Measurements from ENCODE around the gene ATP2A1. TPM values are rescaled to one million over a fixed set of nuclear protein-coding genes. Genes with fewer than 3 reads are reported as not detected.

ATP2A1 gene
- total and polyA plus RNA-seq, 2 of the 4 experiments (the other 2 are of a cell fraction) = under 0.01 to 0.63 TPM

DNA sequence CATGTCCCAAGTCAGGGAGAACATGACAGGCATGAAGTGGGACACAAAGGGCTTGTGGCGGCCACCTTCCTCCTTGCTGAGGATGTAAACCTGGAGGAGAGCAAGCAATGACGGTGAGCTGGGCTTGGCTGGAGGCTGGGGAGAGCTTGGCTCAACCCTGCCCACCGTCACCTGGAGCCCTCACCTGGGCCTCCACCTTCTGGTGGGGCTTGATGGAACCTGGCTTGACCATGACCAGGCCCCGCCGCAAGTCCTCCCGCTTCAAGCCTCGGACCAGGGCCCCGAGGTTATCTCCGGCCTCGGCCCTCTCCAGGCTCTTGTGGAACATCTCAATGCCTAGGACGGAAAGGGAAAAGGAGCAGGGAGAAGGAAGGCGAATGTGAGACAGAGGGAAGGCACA lies 34.5 kb upstream of the ATP2A1 start:
- Histone ChIP-seq H3K23ac (ENCODE audit: low read depth, low read length) (no peak overlapping the region), H2BK120ac (ENCODE audit: low read depth, low read length) (no peak overlapping the region), H3K4ac (ENCODE audit: low read depth, low read length) (no peak overlapping the region), H2AK5ac (ENCODE audit: low read depth, low read length) (no peak overlapping the region), H3K27ac (ENCODE audit: insufficient read depth, low read length) (no peak overlapping the region), H3K4me3 (ENCODE audit: insufficient read depth, low read depth, low read length) (no peak overlapping the region), H3K36me3 (ENCODE audit: control insufficient read depth, insufficient read depth, low read length) (peaks cover 39% of the 10 kb centered on the region), H4K20me1 (ENCODE audit: insufficient read depth, low read length) (peaks cover 18% of the 10 kb centered on the region), H4K91ac (ENCODE audit: insufficient read depth, low read depth, low read length) (no peak overlapping the region), H3K56ac (ENCODE audit: extremely low read depth, insufficient read depth, low read length) (no peak overlapping the region), H3K18ac (ENCODE audit: low read depth, low read length) (no peak overlapping the region), H2AK9ac (replicated peaks; ENCODE audit: low read depth, low read length, poor library complexity) (no peak overlapping the region), H4K8ac (ENCODE audit: low read depth in 2 of 2, low read length in 2 of 2) (no peak overlapping the region), H3K9ac (ENCODE audit: low read depth, low read length) (no peak overlapping the region), H3K79me1 (ENCODE audit: low read depth in 1 of 2, low read length in 2 of 2) (peaks cover 14 to 47% of the 10 kb centered on the region in 2 experiments; a peak in 3 of 4 replicates), H3K4me1 (ENCODE audit: control insufficient read depth, insufficient read depth, low read length) (peaks cover 6% of the 10 kb centered on the region), H2BK15ac (ENCODE audit: low read depth, low read length) (no peak overlapping the region), H3K4me2 (ENCODE audit: low read depth, low read length) (no peak overlapping the region), H4K5ac (ENCODE audit: low read depth, low read length) (no peak overlapping the region), H3K9me3 (ENCODE audit: control insufficient read depth, insufficient read depth, low read length) (no peaks in the 10 kb centered on the region), H3K27me3 (ENCODE audit: control insufficient read depth, insufficient read depth, low read length) (no peaks in the 10 kb centered on the region), H2AFZ (replicated peaks; ENCODE audit: low read length, poor library complexity) (no peak overlapping the region), H3K14ac (replicated peaks; ENCODE audit: low read depth, low read length) (no peak overlapping the region), H3K9me1 (ENCODE audit: insufficient read depth, low read length) (no peaks in the 10 kb centered on the region), H2BK5ac (ENCODE audit: low read depth, low read length, poor library complexity, severe bottlenecking) (no peak overlapping the region), H2BK20ac (ENCODE audit: low read depth, low read length) (no peak overlapping the region)
- ATAC-seq (ENCODE audit: low read depth) (no peak), DNase-seq (no peak)
- 100% methylated on average over 2 of the region's 12 CpGs; no CpG with 5 or more reads in 1 of the 2 experiments for WGBS, 2 experiments (ENCODE audit: extremely low coverage in 2 of 2, insufficient read length in 1 of 2)
- dilution Hi-C loops (cut with HindIII; ENCODE audit: low sequenced_read_pairs, unreplicated experiment) = no loop called here
- ChIA-PET POLR2A (ENCODE audit: unreplicated experiment) (no interaction called here), CTCF (no interaction called here)
- intact Hi-C loops (cut with micrococcal nuclease) = no loop called here
- TF ChIP-seq RCOR1 (IDR thresholded peaks at IDR 0.05; ENCODE audit: insufficient replicate concordance, low read length) = no peak
- TF ChIP-seq, protein P1, sequence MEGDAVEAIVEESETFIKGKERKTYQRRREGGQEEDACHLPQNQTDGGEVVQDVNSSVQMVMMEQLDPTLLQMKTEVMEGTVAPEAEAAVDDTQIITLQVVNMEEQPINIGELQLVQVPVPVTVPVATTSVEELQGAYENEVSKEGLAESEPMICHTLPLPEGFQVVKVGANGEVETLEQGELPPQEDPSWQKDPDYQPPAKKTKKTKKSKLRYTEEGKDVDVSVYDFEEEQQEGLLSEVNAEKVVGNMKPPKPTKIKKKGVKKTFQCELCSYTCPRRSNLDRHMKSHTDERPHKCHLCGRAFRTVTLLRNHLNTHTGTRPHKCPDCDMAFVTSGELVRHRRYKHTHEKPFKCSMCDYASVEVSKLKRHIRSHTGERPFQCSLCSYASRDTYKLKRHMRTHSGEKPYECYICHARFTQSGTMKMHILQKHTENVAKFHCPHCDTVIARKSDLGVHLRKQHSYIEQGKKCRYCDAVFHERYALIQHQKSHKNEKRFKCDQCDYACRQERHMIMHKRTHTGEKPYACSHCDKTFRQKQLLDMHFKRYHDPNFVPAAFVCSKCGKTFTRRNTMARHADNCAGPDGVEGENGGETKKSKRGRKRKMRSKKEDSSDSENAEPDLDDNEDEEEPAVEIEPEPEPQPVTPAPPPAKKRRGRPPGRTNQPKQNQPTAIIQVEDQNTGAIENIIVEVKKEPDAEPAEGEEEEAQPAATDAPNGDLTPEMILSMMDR (conservative IDR thresholded peaks at IDR 0.05; ENCODE audit: low read depth, low read length) = no peak
- TF ChIP-seq, protein P2, sequence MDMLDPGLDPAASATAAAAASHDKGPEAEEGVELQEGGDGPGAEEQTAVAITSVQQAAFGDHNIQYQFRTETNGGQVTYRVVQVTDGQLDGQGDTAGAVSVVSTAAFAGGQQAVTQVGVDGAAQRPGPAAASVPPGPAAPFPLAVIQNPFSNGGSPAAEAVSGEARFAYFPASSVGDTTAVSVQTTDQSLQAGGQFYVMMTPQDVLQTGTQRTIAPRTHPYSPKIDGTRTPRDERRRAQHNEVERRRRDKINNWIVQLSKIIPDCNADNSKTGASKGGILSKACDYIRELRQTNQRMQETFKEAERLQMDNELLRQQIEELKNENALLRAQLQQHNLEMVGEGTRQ (IDR thresholded peaks at IDR 0.05; ENCODE audit: low read depth, low read length) = no peak
- TF ChIP-seq MAFK (IDR thresholded peaks at IDR 0.05; ENCODE audit: low read depth, low read length) = no peak
- TF ChIP-seq MAZ (IDR thresholded peaks at IDR 0.05; ENCODE audit: borderline replicate concordance, low read depth, low read length) = no peak
- no peak for TF ChIP-seq BHLHE40 (IDR thresholded peaks at IDR 0.05; ENCODE audit: low read depth, low read length)
- TF ChIP-seq MXI1 (IDR thresholded peaks at IDR 0.05; ENCODE audit: borderline replicate concordance, low read depth, low read length) = no peak
- no peak for TF ChIP-seq CHD1 (IDR thresholded peaks at IDR 0.05; ENCODE audit: low read depth, low read length)
- TF ChIP-seq SMC3 (IDR thresholded peaks at IDR 0.05; ENCODE audit: low read depth, low read length) = no peak
- in situ Hi-C loops (cut with MboI; ENCODE audit: low sequenced_read_pairs) = no loop called here
- no TSS peak for BruUV-seq (replicated peaks)
